ENCODE measurements around the gene PSMD14.

The PSMD14 gene

GRCh38 chr2:161420406-161421074, 112.3 kb downstream of the PSMD14 start:
- peaks cover 100% of the 10 kb centered on the region for H3K27me3 Mint-ChIP-seq (ENCODE audit: low read depth, poor library complexity)
- H3K4me1 Mint-ChIP-seq: peaks cover 32% of the 10 kb centered on the region
- no peak for TF ChIP-seq CTCF (IDR thresholded peaks at IDR 0.05)
- peak overlapping the region; percentile 58 for H3K27ac Mint-ChIP-seq
- peaks cover 3% of the 10 kb centered on the region for H3K9me3 Mint-ChIP-seq
- peak overlapping the region; percentile 48 for H3K4me3 Mint-ChIP-seq
- peak; percentile 9 for DNase-seq
- no peaks in the 10 kb centered on the region for H3K36me3 Mint-ChIP-seq (ENCODE audit: low read depth)

- Mint-ChIP-seq H3K4me1 (peaks cover 26% of the 10 kb centered on the region), H3K4me3 (no peak overlapping the region), H3K27ac (no peak overlapping the region), H3K27me3 (ENCODE audit: low read depth, poor library complexity) (peaks cover 100% of the 10 kb centered on the region), H3K9me3 (peaks cover 3% of the 10 kb centered on the region), H3K36me3 (ENCODE audit: low read depth) (no peaks in the 10 kb centered on the region)
- DNase-seq: no peak
- no peak for TF ChIP-seq CTCF (IDR thresholded peaks at IDR 0.05)
Observed at GRCh38 chr2:161421686-161422085, 113.5 kb downstream of the PSMD14 start.

- H3K9me3 Mint-ChIP-seq: peaks cover 3% of the 10 kb centered on the region
- H3K4me1 Mint-ChIP-seq: peaks cover 28% of the 10 kb centered on the region
- peaks cover 100% of the 10 kb centered on the region for H3K27me3 Mint-ChIP-seq (ENCODE audit: low read depth, poor library complexity)
- no peak overlapping the region for H3K27ac Mint-ChIP-seq
- peak overlapping the region; percentile 67 for H3K4me3 Mint-ChIP-seq
- DNase-seq: peak; percentile 3
- no peaks in the 10 kb centered on the region for H3K36me3 Mint-ChIP-seq (ENCODE audit: low read depth)
- TF ChIP-seq CTCF (IDR thresholded peaks at IDR 0.05): no peak
Observed at GRCh38 chr2:161422816-161423403, 114.7 kb downstream of the PSMD14 start.

GRCh38 chr2:161423421-161424393, 115.5 kb downstream of the PSMD14 start:
- Mint-ChIP-seq H3K4me1 (peaks cover 22% of the 10 kb centered on the region), H3K4me3 (peak overlapping the region; percentile 80), H3K27ac (no peak overlapping the region), H3K27me3 (ENCODE audit: low read depth, poor library complexity) (peaks cover 100% of the 10 kb centered on the region), H3K9me3 (peaks cover 3% of the 10 kb centered on the region), H3K36me3 (ENCODE audit: low read depth) (no peaks in the 10 kb centered on the region)
- TF ChIP-seq CTCF (IDR thresholded peaks at IDR 0.05): no peak
- DNase-seq: peak; percentile 55

- Mint-ChIP-seq H3K36me3 (ENCODE audit: low read depth) (no peaks in the 10 kb centered on the region), H3K27ac (no peak overlapping the region), H3K9me3 (peaks cover 3% of the 10 kb centered on the region), H3K4me3 (peak overlapping the region; percentile 80), H3K27me3 (ENCODE audit: low read depth, poor library complexity) (peaks cover 100% of the 10 kb centered on the region), H3K4me1 (peaks cover 16% of the 10 kb centered on the region)
- TF ChIP-seq CTCF (IDR thresholded peaks at IDR 0.05): no peak
- DNase-seq: no peak
Observed at GRCh38 chr2:161424394-161424769, 116.2 kb downstream of the PSMD14 start.
